Liver (tissue), 3 donors: ENCODE data around the gene GNA15.

ENCODE experiments used
- ATF3 ChIP-seq: IDR thresholded peaks from 2 replicates; pipeline ENCODE4 v1.6.1; 2016; ENCODE audit warnings: antibody characterized with exemption
- CTCF ChIP-seq: fragments of 150-350 bp; IDR thresholded peaks from 2 replicates; pipeline ENCODE4 v1.5.1; 2017; ENCODE audit warnings: improper control_type of control experiment, low read depth, low read length; ENCODE audit not compliant: missing input control
- EGR1 ChIP-seq, 2 donors: IDR thresholded peaks; 2 replicates each; pipeline ENCODE4 v1.6.1; 2016 to 2018; ENCODE audit warnings: antibody characterized with exemption in 2 of 2, low read depth in 2 of 2
- FOXA1 ChIP-seq: IDR thresholded peaks from 2 replicates; pipeline ENCODE4 v1.6.1; 2016; ENCODE audit warnings: antibody characterized with exemption
- GABPA ChIP-seq, 2 donors: IDR thresholded peaks in 1 of 2; conservative IDR thresholded peaks in 1 of 2; 2 replicates each; pipeline ENCODE4 v1.6.1; 2016; ENCODE audit warnings: antibody characterized with exemption in 2 of 2, mild to moderate bottlenecking in 1 of 2, moderate library complexity in 1 of 2
- HNF4A ChIP-seq, 2 donors: conservative IDR thresholded peaks; 2 replicates each; pipeline ENCODE4 v1.6.1; 2016; ENCODE audit warnings: antibody characterized with exemption in 2 of 2, mild to moderate bottlenecking in 2 of 2
- JUND ChIP-seq, 2 donors: IDR thresholded peaks; 2 replicates each; pipeline ENCODE4 v1.6.1; 2016; ENCODE audit warnings: antibody characterized with exemption in 2 of 2
- MAX ChIP-seq: IDR thresholded peaks from 2 replicates; pipeline ENCODE4 v1.6.1; 2016; ENCODE audit warnings: antibody characterized with exemption
- RAD21 ChIP-seq, 2 donors: IDR thresholded peaks; 2 replicates each; pipeline ENCODE4 v1.6.1; 2016; ENCODE audit warnings: antibody characterized with exemption in 2 of 2, mild to moderate bottlenecking in 2 of 2
- REST ChIP-seq: IDR thresholded peaks from 2 replicates; pipeline ENCODE4 v1.6.1; 2016; ENCODE audit warnings: antibody characterized with exemption, mild to moderate bottlenecking
- SP1 ChIP-seq: IDR thresholded peaks from 2 replicates; pipeline ENCODE4 v1.6.1; 2018; ENCODE audit warnings: antibody characterized with exemption, mild to moderate bottlenecking
- TAF1 ChIP-seq: conservative IDR thresholded peaks from 2 replicates; pipeline ENCODE4 v1.6.1; 2016; ENCODE audit warnings: antibody characterized with exemption, mild to moderate bottlenecking
- YY1 ChIP-seq: IDR thresholded peaks from 2 replicates; pipeline ENCODE4 v1.6.1; 2016; ENCODE audit warnings: antibody characterized with exemption, mild to moderate bottlenecking
- ZBTB33 ChIP-seq: IDR thresholded peaks from 2 replicates; pipeline ENCODE4 v1.6.1; 2016; ENCODE audit warnings: antibody characterized with exemption
- donor health status: healthy.
- donor health status: healthy.

- no peak for TF ChIP-seq RAD21 (IDR thresholded peaks at IDR 0.05)
- TF ChIP-seq CTCF: no peak
- no peak for TF ChIP-seq YY1
- no peak for TF ChIP-seq REST
- TF ChIP-seq TAF1: no peak
- TF ChIP-seq FOXA1: no peak
- TF ChIP-seq HNF4A (conservative IDR thresholded peaks at IDR 0.05): no peak
- no peak for TF ChIP-seq GABPA (IDR thresholded peaks at IDR 0.05 in 1 of 2, conservative IDR thresholded peaks at IDR 0.05 in 1 of 2)
- TF ChIP-seq ATF3: no peak
- no peak for TF ChIP-seq SP1
- no peak for TF ChIP-seq MAX
- no peak for TF ChIP-seq EGR1 (IDR thresholded peaks at IDR 0.05; ENCODE audit: low read depth in 2 of 2)
- TF ChIP-seq ZBTB33: no peak
- TF ChIP-seq JUND (IDR thresholded peaks at IDR 0.05): no peak
These were observed 72.7 kb downstream of the GNA15 start for GRCh38 chr19:3208317-3209207.
